Mesendoderm (in vitro differentiated cells): Measurements from ENCODE around the gene GYPC.

Experiments
- DNase-seq: peaks from one replicate; pipeline ENCODE4 v3.0.0; 2013
- H2AK5ac ChIP-seq: 2 replicates; pipeline ENCODE4 v1.6.1; 2013; ENCODE audit warnings: low read length, inconsistent platforms
- H2BK120ac ChIP-seq: 2 replicates; pipeline ENCODE4 v1.6.1; 2013; ENCODE audit warnings: low read depth, mild to moderate bottlenecking, low read length, moderate library complexity, mixed read lengths
- H2BK15ac ChIP-seq: replicated peaks from 2 replicates; pipeline ENCODE4 v1.6.1; 2013; ENCODE audit warnings: low read depth, mild to moderate bottlenecking, moderate library complexity
- H2BK5ac ChIP-seq: 2 replicates; pipeline ENCODE4 v1.6.1; 2013; ENCODE audit warnings: low read length, inconsistent platforms
- H3K18ac ChIP-seq: 2 replicates; pipeline ENCODE4 v1.6.1; 2013; ENCODE audit warnings: mild to moderate bottlenecking, low read length, mixed read lengths
- H3K23ac ChIP-seq: one replicate; pipeline ENCODE4 v1.6.1; 2013; ENCODE audit warnings: low read length
- H3K27ac ChIP-seq: 2 replicates; pipeline ENCODE4 v1.5.1; 2013; ENCODE audit warnings: low read depth, mild to moderate bottlenecking, inconsistent platforms, low read length, moderate library complexity
- H3K27me3 ChIP-seq: 2 replicates; pipeline ENCODE4 v1.6.1; 2013; ENCODE audit warnings: low read length, control low read depth, mild to moderate bottlenecking, inconsistent platforms; ENCODE audit not compliant: insufficient read depth, poor library complexity
- H3K36me3 ChIP-seq: 2 replicates; pipeline ENCODE4 v1.6.1; 2013; ENCODE audit warnings: low read length, inconsistent platforms; ENCODE audit not compliant: control insufficient read depth, insufficient read depth
- H3K4ac ChIP-seq: one replicate; pipeline ENCODE4 v1.6.1; 2013; ENCODE audit warnings: low read depth, mild to moderate bottlenecking, low read length, moderate library complexity
- H3K4me1 ChIP-seq: 2 replicates; pipeline ENCODE4 v1.6.1; 2013; ENCODE audit warnings: low read depth, low read length, inconsistent platforms; ENCODE audit not compliant: control insufficient read depth
- H3K4me2 ChIP-seq: 2 replicates; pipeline ENCODE4 v1.6.1; 2013; ENCODE audit warnings: low read length
- H3K4me3 ChIP-seq: 2 replicates; pipeline ENCODE4 v1.5.1; 2013; ENCODE audit warnings: mild to moderate bottlenecking, low read length
- H3K56ac ChIP-seq: one replicate; pipeline ENCODE4 v1.6.1; 2013; ENCODE audit warnings: low read length
- H3K79me1 ChIP-seq: 2 replicates; pipeline ENCODE4 v1.6.1; 2013; ENCODE audit warnings: low read length, inconsistent platforms
- H3K79me2 ChIP-seq: 2 replicates; pipeline ENCODE4 v1.6.1; 2013; ENCODE audit warnings: mild to moderate bottlenecking, low read length; ENCODE audit not compliant: control insufficient read depth, insufficient read depth
- H3K9ac ChIP-seq: 2 replicates; pipeline ENCODE4 v1.6.1; 2013; ENCODE audit warnings: low read length, inconsistent platforms
- H4K5ac ChIP-seq: one replicate; pipeline ENCODE4 v1.6.1; 2013; ENCODE audit warnings: low read length
- H4K8ac ChIP-seq: one replicate; pipeline ENCODE4 v1.6.1; 2013; ENCODE audit warnings: low read depth, mild to moderate bottlenecking, control low read depth, low read length, moderate library complexity
- WGBS: extraction: QIAGEN DNeasy Blood & Tissue Kit; methylation state at CpG from one replicate; pipeline ENCODE4 v1.1.7; 2013; ENCODE audit warnings: low lambda C conversion rate, missing lambda C conversion rate; ENCODE audit not compliant: insufficient coverage; ENCODE audit errors: extremely low coverage; 5-methylcytosine and 5-hydroxymethylcytosine counted together

The GYPC gene

GRCh38 chr2:126652323-126652891, 3.6 kb upstream of the GYPC start:
- no peak overlapping the region for H3K4me2 ChIP-seq
- no peak for DNase-seq
- H4K8ac ChIP-seq: no peak overlapping the region
- WGBS: no CpG with 5 or more reads among the region's 1 CpG
- H3K79me1 ChIP-seq: no peaks in the 10 kb centered on the region
- H2BK15ac ChIP-seq: no peak overlapping the region
- H3K18ac ChIP-seq: no peak overlapping the region
- H3K4me1 ChIP-seq: peaks cover 7% of the 10 kb centered on the region
- no peak overlapping the region for H2AK5ac ChIP-seq
- no peak overlapping the region for H3K27ac ChIP-seq
- H3K79me2 ChIP-seq: no peaks in the 10 kb centered on the region
- no peak overlapping the region for H3K9ac ChIP-seq
- H3K27me3 ChIP-seq: no peaks in the 10 kb centered on the region
- H3K23ac ChIP-seq: no peak overlapping the region
- H3K36me3 ChIP-seq: no peaks in the 10 kb centered on the region
- H3K4ac ChIP-seq: no peak overlapping the region
- H3K4me3 ChIP-seq: no peak overlapping the region
- no peak overlapping the region for H4K5ac ChIP-seq
- H3K56ac ChIP-seq: no peak overlapping the region
- no peak overlapping the region for H2BK5ac ChIP-seq
- H2BK120ac ChIP-seq: no peak overlapping the region

GRCh38 chr2:126653109-126653508, 2.8 kb upstream of the GYPC start:
- no peak for DNase-seq
- Histone ChIP-seq H3K4me3 (no peak overlapping the region), H3K27ac (no peak overlapping the region), H3K56ac (no peak overlapping the region), H3K36me3 (no peaks in the 10 kb centered on the region), H3K4ac (no peak overlapping the region), H3K79me1 (peaks cover under 1% of the 10 kb centered on the region), H3K23ac (no peak overlapping the region), H3K4me1 (peaks cover 9% of the 10 kb centered on the region), H3K4me2 (no peak overlapping the region), H2BK120ac (no peak overlapping the region), H3K9ac (no peak overlapping the region), H4K5ac (no peak overlapping the region), H3K27me3 (no peaks in the 10 kb centered on the region), H4K8ac (no peak overlapping the region), H3K18ac (no peak overlapping the region), H2AK5ac (no peak overlapping the region), H3K79me2 (no peaks in the 10 kb centered on the region), H2BK15ac (no peak overlapping the region), H2BK5ac (no peak overlapping the region)
- WGBS: no CpG with 5 or more reads among the region's 4 CpGs

- peaks cover 3% of the 10 kb centered on the region for H3K79me1 ChIP-seq
- no peaks in the 10 kb centered on the region for H3K36me3 ChIP-seq
- H3K56ac ChIP-seq: no peak overlapping the region
- no peaks in the 10 kb centered on the region for H3K27me3 ChIP-seq
- no peak for DNase-seq
- H2AK5ac ChIP-seq: no peak overlapping the region
- no peak overlapping the region for H3K4me3 ChIP-seq
- no peak overlapping the region for H2BK120ac ChIP-seq
- H3K18ac ChIP-seq: no peak overlapping the region
- no peak overlapping the region for H3K9ac ChIP-seq
- WGBS: no CpG with 5 or more reads among the region's 4 CpGs
- H3K4ac ChIP-seq: no peak overlapping the region
- H3K27ac ChIP-seq: no peak overlapping the region
- H3K4me1 ChIP-seq: peaks cover 12% of the 10 kb centered on the region
- no peak overlapping the region for H3K23ac ChIP-seq
- no peak overlapping the region for H2BK5ac ChIP-seq
- no peak overlapping the region for H4K5ac ChIP-seq
- no peak overlapping the region for H3K4me2 ChIP-seq
- H4K8ac ChIP-seq: no peak overlapping the region
- no peaks in the 10 kb centered on the region for H3K79me2 ChIP-seq
- no peak overlapping the region for H2BK15ac ChIP-seq
Observed at GRCh38 chr2:126653761-126654160, 2.2 kb upstream of the GYPC start.

- Histone ChIP-seq H3K79me1 (peaks cover 8% of the 10 kb centered on the region), H2AK5ac (no peak overlapping the region), H3K36me3 (no peaks in the 10 kb centered on the region), H2BK5ac (no peak overlapping the region), H3K56ac (peak overlapping the region; percentile 85), H3K4me1 (peaks cover 13% of the 10 kb centered on the region), H3K4ac (no peak overlapping the region), H3K27ac (no peak overlapping the region), H3K4me3 (no peak overlapping the region), H2BK15ac (no peak overlapping the region), H4K8ac (no peak overlapping the region), H4K5ac (no peak overlapping the region), H3K27me3 (no peaks in the 10 kb centered on the region), H3K9ac (peak overlapping the region; percentile 34), H2BK120ac (no peak overlapping the region), H3K18ac (peak overlapping the region; percentile 98), H3K4me2 (no peak overlapping the region), H3K23ac (no peak overlapping the region), H3K79me2 (peaks cover 7% of the 10 kb centered on the region)
- DNase-seq: peak; percentile 37
- WGBS: no CpG with 5 or more reads among the region's 7 CpGs
Observed at GRCh38 chr2:126655051-126655450, 907 bp upstream of the GYPC start.

GRCh38 chr2:126656431-126657147, 631 bp downstream of the GYPC start:
- DNase-seq: peak; percentile 74
- Histone ChIP-seq H4K8ac (peak overlapping the region; percentile 78), H3K79me1 (peaks cover 11% of the 10 kb centered on the region), H3K23ac (peak overlapping the region; percentile 51), H3K4me1 (peaks cover 13% of the 10 kb centered on the region), H3K18ac (peak overlapping the region; percentile 98), H3K4me2 (peak overlapping the region; percentile 12), H2BK15ac (no peak overlapping the region), H3K27ac (peak overlapping the region; percentile 78), H3K36me3 (no peaks in the 10 kb centered on the region), H3K79me2 (peaks cover 10% of the 10 kb centered on the region), H3K56ac (peak overlapping the region; percentile 85), H2BK120ac (peak overlapping the region; percentile 86), H2AK5ac (no peak overlapping the region), H3K4me3 (peak overlapping the region; percentile 63), H3K4ac (peak overlapping the region; percentile 82), H4K5ac (no peak overlapping the region), H3K9ac (peak overlapping the region; percentile 89), H2BK5ac (peak overlapping the region; percentile 25), H3K27me3 (no peaks in the 10 kb centered on the region)
- no CpG with 5 or more reads among the region's 38 CpGs for WGBS
